DOHH2 (cell line): Measurements from ENCODE around the gene HMX1.

Experiments
- H3F3A ChIP-seq: fragments of 200-600 bp; sonication (generic), shearing (Covaris generic); 2 replicates; pipeline ENCODE4 v1.6.0; 2016; ENCODE audit warnings: antibody characterized with exemption, mild to moderate bottlenecking; ENCODE audit not compliant: control insufficient read depth, insufficient read depth
- H3K27ac ChIP-seq: fragments of 200-600 bp; sonication (generic); 2 replicates; pipeline ENCODE4 v1.5.1; 2014; ENCODE audit warnings: low read depth, mild to moderate bottlenecking, low read length, moderate library complexity
- H3K27me3 ChIP-seq: fragments of 200-600 bp; sonication (generic); 2 replicates; pipeline ENCODE4 v1.6.1; 2014; ENCODE audit warnings: mild to moderate bottlenecking, low read length, mixed read lengths; ENCODE audit not compliant: control insufficient read depth
- H3K36me3 ChIP-seq: fragments of 200-600 bp; sonication (generic); 2 replicates; pipeline ENCODE4 v1.6.1; 2014; ENCODE audit warnings: mild to moderate bottlenecking, low read length, moderate library complexity, mixed read lengths; ENCODE audit not compliant: control insufficient read depth
- H3K4me1 ChIP-seq: fragments of 200-600 bp; sonication (generic); 2 replicates; pipeline ENCODE4 v1.6.1; 2014; ENCODE audit warnings: mild to moderate bottlenecking, low read length, mixed read lengths; ENCODE audit not compliant: control insufficient read depth
- H3K4me2 ChIP-seq: fragments of 200-600 bp; sonication (generic); 2 replicates; pipeline ENCODE4 v1.6.0; 2014; ENCODE audit warnings: mild to moderate bottlenecking, low read length, moderate library complexity
- H3K4me3 ChIP-seq: fragments of 200-600 bp; sonication (generic); 2 replicates; pipeline ENCODE4 v1.5.1; 2014; ENCODE audit warnings: mild to moderate bottlenecking, low read length, mixed read lengths
- H3K79me2 ChIP-seq: fragments of 200-600 bp; sonication (generic); 2 replicates; pipeline ENCODE4 v1.6.1; 2014; ENCODE audit warnings: mild to moderate bottlenecking, low read length, mixed read lengths; ENCODE audit not compliant: control insufficient read depth
- H3K9me2 ChIP-seq: fragments of 200-600 bp; sonication (generic); replicated peaks from 2 replicates; pipeline ENCODE4 v1.6.1; 2014; ENCODE audit warnings: mild to moderate bottlenecking, low read length, mixed read lengths; ENCODE audit not compliant: control insufficient read depth
- H3K9me3 ChIP-seq: fragments of 200-600 bp; sonication (generic); 2 replicates; pipeline ENCODE4 v1.6.1; 2014; ENCODE audit warnings: antibody characterized with exemption, low read length, mixed read lengths; ENCODE audit not compliant: control insufficient read depth, insufficient read depth
- H4K20me1 ChIP-seq: fragments of 200-600 bp; sonication (generic); 2 replicates; pipeline ENCODE4 v1.6.0; 2014; ENCODE audit warnings: low read depth, mild to moderate bottlenecking, antibody characterized with exemption, low read length, moderate library complexity; ENCODE audit not compliant: control insufficient read depth, insufficient read depth
- CTCF ChIP-seq: fragments of 200-600 bp; sonication (generic); IDR thresholded peaks from one replicate; pipeline ENCODE4 v1.5.1; 2014; ENCODE audit warnings: antibody characterized with exemption, mild to moderate bottlenecking, low read depth, low read length; ENCODE audit not compliant: poor library complexity, severe bottlenecking
- EZH2phosphoT487 ChIP-seq: fragments of 200-600 bp; sonication (generic); IDR thresholded peaks from 2 replicates; pipeline ENCODE4 v1.6.1; 2017; ENCODE audit warnings: borderline replicate concordance, mild to moderate bottlenecking, antibody characterized with exemption, low read length, moderate library complexity, mixed read lengths

Gene HMX1

DNA sequence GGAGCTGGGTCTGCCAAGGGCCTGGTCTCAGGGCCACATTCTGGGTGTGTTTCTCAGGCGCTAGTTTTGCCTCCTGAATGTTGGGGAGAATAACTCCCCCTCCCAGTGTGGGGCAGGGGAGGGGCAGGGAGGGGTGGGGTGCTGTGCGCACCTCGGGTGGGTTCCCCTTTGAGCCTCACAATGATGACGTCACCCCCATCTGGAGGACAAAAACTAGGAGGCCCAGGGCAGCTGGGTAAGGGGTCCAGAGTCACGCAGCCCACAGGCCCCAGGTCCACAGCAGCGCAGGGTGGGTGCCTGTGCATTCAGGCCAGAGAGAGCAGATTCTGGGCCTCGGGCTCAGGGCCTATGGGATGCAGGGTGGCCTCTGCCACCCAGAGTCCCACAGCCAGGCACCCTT is 23.7 kb upstream of the HMX1 start:
- no peaks in the 10 kb centered on the region for H3K9me2 ChIP-seq
- H3K27me3 ChIP-seq = no peaks in the 10 kb centered on the region
- no peaks in the 10 kb centered on the region for H4K20me1 ChIP-seq
- no peaks in the 10 kb centered on the region for H3K79me2 ChIP-seq
- no peak overlapping the region for H3K4me2 ChIP-seq
- H3K4me1 ChIP-seq = no peaks in the 10 kb centered on the region
- no peak overlapping the region for H3K27ac ChIP-seq
- H3K9me3 ChIP-seq = no peaks in the 10 kb centered on the region
- H3K4me3 ChIP-seq = no peak overlapping the region
- TF ChIP-seq EZH2phosphoT487 = no peak
- no peak for TF ChIP-seq CTCF
- H3F3A ChIP-seq = no peaks in the 10 kb centered on the region
- no peaks in the 10 kb centered on the region for H3K36me3 ChIP-seq

DNA sequence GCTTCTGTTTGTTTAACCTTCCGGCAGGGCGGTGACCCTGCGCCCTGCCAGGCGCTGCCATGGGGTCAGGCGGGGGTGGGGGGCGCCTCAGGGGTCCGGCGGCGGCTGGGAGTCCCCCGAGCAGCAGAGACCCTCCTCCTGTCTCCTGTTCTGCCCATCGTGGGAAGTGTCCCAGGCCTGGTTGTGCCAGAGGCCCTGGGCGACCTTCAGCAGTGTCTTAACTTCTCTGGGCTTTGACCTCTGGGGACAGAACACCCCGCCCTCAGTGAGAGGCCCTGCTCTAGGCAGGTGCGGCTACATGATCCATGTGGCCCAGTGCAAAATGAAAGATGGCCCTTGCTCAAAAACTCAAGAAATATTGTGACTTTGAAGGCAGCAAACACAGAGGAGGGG is 22.8 kb upstream of the HMX1 start:
- no peaks in the 10 kb centered on the region for H3F3A ChIP-seq
- TF ChIP-seq CTCF (no peak), EZH2phosphoT487 (no peak)
- H3K9me2 ChIP-seq = no peaks in the 10 kb centered on the region
- no peaks in the 10 kb centered on the region for H3K36me3 ChIP-seq
- no peak overlapping the region for H3K4me3 ChIP-seq
- no peaks in the 10 kb centered on the region for H3K4me1 ChIP-seq
- no peaks in the 10 kb centered on the region for H3K9me3 ChIP-seq
- H4K20me1 ChIP-seq = no peaks in the 10 kb centered on the region
- no peaks in the 10 kb centered on the region for H3K79me2 ChIP-seq
- H3K4me2 ChIP-seq = no peak overlapping the region
- H3K27me3 ChIP-seq = no peaks in the 10 kb centered on the region
- no peak overlapping the region for H3K27ac ChIP-seq

DNA sequence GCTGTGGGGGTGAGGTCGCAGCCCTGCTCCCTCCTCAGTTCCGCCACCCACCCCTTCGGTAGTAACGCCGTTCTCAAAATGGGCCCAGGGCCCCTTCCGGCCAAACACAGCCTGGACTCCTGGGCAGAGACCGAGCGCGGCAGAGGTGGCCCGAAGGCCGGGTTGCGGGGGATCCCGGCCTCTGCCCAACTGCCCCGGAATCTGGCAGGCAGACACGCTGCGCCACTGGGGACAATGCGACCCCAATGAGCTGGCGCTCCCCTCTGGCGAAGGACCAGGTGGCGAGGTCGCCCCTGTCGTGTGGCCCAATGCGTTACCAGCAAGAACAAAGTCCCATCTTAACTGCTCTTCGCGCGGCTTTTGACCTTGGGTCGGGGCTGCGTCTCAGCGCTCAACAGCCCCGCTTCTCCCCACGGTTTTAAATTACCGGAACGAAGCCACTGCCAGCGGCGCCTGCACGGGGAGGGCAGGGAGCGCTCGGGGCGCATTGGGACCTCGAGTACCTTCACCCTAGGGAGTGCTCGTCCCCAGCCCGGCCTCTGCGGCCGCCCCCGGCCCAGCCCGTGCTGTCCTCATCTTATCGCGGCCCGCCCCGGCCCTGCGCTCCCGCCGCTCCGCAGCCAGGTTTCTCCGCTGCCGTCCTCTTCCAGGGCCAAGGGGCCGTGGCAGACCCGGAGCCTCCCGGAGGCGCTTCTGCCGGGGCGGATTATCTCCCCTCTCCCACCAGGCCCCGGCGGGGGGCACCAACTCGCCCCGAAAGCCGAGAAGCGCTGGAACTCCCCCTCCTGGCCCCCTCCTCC is 22.2 kb upstream of the HMX1 start:
- Histone ChIP-seq H4K20me1 (no peaks in the 10 kb centered on the region), H3K9me3 (no peaks in the 10 kb centered on the region), H3K27ac (no peak overlapping the region), H3K4me2 (no peak overlapping the region), H3K27me3 (no peaks in the 10 kb centered on the region), H3F3A (no peaks in the 10 kb centered on the region), H3K4me1 (no peaks in the 10 kb centered on the region), H3K9me2 (no peaks in the 10 kb centered on the region), H3K4me3 (no peak overlapping the region), H3K36me3 (no peaks in the 10 kb centered on the region), H3K79me2 (no peaks in the 10 kb centered on the region)
- TF ChIP-seq EZH2phosphoT487 (no peak), CTCF (no peak)
